CD4-positive, alpha-beta T cell treated with Interleukin-15 for 1 hour (primary cell): ENCODE results near the gene DNMT3L.
"Not testable (repeated sequence)": the region's sequence is repeated elsewhere in the genome, so short reads cannot be mapped to it uniquely, and the experiment has no call there.

Experiments used
- DNase-seq: peaks from one replicate; pipeline ENCODE4 v3.0.0-alpha.2; 2020

DNMT3L gene

DNA sequence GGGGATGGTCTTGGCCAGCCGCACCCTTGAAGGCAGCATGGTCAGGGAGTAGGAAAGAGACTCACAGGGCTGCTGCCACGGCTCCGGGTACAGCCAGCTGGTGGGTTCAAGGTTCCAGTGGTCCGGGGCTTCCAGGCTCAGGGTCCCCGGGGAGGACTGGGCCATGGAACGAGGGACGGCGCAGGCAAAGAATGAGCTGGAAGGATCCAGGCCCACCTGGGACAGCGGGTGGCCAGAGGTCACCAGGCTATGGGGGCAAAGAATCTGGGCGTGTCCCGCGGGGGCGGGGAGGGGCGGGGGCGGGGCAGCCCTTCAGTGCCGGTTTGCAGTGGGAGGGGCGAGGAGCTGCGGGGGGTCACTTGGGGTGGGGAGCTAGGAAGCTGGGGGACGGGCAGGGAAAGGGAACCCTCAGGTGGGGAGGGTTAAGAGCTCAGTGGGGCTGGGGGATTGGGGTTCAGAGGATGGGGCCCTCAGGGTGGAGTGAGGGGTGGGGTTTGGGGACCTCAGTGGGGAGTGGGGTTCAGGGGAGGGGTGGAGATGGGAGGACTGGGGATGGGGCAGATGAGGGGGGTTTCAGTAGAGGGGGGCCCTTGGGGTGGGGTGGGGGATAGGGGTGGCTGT lies at the start of gene DNMT3L:
TSS of gene DNMT3L (minus strand) at position 223 of the 621 bp plus-strand sequence. CDS start 638 bp downstream, outside the sequence.
- DNase-seq: no peak

DNA sequence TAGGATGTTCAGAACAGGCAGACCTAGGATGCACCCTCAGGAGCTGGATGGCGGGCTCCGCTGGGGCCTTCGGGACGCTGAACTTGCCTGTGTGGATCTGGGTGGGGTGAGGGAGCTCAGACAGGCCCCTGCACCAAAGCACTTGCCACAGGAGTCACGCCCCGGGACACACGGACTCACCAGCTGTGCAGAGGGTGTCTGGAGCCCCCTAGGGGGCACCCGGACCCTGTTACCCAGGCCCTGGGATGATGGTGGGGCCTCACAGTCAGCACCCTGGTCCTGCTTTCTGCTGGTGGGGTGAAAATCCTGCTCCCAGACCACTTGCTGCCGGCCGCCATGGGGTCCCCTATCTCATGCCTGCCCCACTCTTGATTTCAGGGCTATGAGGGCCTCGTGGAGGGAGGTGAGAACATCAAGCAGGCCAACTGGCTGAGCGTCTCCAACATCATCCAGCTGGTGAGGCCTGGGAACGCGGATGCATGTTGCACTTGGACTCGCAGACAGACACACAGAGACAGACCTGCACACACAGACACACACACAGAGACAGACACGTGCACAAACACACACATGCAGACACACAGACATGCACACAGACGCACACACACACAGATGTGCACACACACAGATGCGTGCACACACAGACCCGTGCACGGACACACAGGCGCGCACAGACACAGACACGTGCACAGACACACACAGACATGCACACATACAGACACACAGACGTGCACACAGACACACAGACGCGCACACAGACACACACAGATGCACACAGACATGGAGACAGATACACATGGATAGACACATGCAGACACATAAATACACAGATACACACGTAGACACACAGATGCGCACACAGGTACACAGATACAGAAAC lies 49.2 kb upstream of the DNMT3L start:
- DNase-seq: no peak

DNA sequence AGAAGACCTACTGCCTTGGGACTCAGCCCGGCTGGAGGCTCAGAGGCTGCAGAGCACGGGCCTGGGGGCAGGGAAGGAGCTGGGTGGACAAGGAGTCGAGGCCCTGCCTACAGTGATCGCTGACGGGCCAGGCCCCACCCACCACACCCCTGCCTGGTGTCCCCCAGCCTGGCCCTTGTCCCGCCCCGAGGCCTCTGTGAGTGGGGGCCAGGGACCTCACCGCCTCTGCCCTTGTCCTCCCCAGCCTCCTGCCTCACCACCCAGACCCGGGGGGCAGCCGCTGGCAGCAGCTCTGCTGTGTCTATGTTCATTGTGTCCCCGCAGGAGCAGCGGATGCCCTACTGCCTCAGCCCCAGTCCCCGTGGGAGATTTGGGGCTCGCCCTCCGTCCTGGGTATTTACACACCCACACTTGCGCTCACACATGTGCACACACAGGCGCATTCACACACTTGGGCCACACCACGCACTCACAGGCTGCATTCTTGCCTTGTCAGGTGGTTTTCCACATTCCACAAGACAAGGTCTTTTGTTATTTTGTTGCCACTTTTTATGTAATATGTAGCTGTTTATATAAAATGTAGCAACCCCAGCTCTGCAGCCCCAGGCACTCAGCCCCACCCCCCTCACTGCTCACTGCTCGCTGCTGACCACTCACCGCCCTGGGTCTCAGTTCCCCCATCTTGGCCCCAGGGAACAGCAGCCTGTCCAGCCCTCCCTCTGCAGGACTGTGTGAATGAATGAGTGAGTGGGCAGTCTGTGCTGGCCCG lies 45.4 kb upstream of the DNMT3L start:
- no peak for DNase-seq

DNA sequence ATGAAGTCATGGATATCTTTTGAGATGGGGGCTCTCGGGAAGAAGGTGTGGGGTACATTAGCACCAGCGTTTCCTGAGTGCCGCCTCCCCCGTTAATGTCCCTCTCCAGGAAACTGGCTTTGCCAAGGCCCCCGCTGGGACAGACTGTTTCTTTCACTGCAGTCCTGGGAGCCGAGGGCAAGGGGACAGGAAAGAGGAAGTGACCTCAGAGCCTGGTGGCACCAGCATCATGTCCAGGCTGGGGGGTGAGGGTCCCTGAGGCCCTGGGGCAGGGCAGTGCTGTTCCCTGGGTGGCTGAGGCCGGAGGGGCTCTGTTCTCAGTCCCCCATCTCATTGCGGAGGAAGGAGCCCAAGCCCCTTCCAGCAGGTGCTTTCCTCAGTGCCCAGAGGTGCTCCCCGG lies 44.0 kb upstream of the DNMT3L start:
- no peak for DNase-seq

DNA sequence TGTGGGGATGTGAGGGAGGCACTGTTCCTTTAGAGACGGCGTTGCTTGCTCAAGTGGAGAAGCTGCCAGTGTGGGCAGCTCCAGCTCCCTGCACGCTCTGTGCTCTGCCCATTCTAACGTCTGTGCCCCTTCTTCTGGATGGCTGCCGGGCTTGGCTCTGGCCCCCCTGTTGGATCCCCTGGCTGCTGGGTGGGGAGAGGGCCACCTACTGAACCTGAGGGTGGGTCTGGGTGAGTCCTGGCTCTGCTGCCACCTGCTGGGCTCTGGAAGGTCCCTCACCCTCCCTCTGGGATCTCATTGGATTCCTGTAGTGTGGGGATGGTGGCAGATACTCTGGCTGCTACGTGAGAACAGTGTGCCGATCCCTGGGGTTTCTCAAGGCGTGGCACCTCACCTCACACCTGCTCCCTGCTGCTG lies 43.2 kb upstream of the DNMT3L start:
- peak; percentile 51 for DNase-seq

DNA sequence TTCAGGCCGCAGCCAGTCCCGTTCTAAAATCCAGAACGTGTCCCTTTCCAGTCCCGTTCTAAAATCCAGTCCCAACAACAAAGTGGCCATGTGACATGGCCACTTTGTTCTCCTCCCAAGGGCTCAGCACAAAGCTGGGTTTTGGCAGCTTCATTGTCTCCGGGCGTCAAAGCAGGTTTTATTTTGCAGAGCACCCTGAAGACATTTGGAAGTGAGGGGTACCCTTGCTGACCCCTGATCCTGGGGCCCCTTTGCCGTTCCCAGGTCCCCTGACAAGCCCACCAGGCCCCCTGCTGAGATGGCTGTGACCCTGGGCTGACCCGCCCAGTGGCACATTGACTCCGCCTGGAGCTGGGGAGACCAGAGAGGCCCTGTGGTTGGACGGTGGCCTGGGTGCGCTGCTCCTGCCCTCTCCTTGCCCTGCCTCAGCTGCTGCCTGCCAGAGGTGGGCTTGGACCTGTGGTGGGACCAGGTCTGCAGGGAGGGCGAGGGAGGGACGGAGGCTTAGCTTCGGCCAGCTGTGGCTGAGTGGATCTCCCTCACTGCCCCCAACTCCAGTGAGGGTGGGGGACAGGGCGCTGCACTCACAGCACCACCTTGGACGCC lies 42.4 kb upstream of the DNMT3L start:
- DNase-seq: no peak

DNA sequence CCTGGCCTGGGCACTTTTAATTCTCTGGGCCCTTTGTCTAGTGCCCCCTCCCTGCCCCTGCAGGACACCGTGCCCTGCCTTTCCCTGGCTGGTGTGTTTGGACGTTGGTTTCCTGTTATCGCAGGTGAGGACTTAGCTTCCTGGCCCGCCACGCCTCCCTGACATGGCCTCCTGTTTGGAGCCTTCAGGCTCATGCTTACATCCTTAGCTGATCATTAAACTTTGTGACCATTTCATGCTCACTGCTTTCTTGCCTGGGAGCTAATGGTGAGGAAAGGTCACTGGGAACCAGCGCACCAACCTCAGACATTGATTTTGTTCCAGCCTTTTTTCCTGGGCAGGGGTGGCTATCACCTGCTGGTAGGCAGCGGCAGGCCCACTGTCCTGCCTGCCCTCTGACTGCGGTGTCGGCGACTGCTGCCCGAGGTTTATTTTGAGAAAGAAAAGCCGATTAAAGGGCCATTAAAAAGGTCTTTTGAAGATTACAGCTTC lies 41.8 kb upstream of the DNMT3L start:
- no peak for DNase-seq

DNA sequence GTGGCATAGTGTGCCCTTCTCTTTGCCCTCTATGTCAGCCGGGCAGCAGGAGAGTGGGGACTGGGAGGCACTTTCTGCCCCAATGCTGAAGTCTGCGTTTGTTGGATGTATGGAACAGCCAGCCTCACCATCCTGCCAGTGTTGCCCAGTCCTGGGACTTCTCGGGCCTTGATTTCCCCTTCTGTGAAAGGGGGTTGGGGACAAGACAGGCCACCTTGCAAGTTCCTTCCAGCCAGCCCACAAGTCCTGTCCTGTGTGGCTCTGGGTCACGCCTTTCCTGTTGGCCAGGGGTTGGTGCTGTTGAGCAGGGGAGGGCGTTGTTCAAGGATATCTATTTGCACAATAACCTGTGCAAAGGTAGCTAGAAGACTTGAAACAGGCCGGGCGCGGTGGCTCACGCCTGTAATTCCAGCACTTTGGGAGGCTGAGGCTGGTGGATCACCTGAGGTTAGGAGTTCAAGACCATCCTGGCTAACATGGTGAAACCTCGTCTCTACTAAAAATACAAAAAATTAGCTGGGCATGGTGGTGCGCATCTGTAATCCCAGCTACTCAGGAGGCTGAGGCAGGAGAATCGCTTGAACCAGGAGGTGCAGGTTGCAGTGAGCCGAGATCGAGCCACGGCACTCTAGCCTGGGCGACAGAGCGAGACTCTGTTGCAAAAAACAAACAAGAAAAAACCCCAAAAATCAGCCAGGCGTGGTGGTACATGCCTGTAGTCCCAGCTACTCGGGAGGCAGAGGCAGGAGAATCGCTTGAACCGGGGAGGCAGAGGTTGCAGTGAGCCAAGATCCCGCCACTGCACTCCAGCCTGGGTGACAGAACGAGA lies 41.1 kb upstream of the DNMT3L start:
- DNase-seq: not testable (repeated sequence)

DNA sequence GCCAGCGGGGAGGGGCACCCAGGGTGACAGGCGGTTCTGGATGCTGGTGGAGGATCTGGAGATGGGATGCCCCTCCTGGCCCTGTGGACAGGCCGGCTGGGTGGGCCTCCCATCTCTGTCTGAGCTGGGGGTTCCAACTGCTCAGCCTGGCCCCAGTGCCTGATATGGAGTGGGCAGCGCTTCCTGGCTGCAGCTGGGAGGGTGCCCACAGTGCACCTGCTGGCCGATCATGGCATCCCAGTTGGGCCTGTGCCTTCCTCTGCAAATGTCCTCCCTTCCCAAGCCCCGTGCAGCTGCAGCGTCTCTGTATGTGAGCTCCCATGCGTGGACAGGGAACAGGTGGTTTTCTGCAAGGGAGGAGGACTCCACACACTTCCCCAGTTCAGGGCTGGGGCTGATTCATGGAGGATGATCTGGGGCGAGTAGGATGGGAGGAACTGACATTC lies 40.3 kb upstream of the DNMT3L start:
- no peak for DNase-seq

DNA sequence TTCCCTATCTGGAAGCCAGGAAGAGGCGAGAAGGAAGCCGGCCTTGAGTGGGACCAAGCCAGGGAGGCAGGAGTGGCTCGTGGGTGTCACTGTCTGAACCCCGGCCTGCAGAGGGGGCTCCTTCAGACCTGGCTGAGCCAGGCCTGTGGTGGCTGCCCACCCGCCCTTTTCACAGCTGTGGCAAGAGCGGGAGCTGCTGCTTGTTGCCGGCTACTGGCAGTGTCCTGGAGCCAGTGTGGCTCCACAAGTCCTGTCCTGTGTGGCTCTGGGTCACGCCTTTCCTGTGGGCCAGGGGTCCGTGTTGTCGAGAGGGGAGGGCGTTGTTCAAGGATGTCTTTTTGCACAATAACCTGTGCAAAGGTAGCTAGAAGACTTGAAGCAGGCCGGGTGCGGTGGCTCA lies 39.4 kb upstream of the DNMT3L start:
- DNase-seq: no peak

DNA sequence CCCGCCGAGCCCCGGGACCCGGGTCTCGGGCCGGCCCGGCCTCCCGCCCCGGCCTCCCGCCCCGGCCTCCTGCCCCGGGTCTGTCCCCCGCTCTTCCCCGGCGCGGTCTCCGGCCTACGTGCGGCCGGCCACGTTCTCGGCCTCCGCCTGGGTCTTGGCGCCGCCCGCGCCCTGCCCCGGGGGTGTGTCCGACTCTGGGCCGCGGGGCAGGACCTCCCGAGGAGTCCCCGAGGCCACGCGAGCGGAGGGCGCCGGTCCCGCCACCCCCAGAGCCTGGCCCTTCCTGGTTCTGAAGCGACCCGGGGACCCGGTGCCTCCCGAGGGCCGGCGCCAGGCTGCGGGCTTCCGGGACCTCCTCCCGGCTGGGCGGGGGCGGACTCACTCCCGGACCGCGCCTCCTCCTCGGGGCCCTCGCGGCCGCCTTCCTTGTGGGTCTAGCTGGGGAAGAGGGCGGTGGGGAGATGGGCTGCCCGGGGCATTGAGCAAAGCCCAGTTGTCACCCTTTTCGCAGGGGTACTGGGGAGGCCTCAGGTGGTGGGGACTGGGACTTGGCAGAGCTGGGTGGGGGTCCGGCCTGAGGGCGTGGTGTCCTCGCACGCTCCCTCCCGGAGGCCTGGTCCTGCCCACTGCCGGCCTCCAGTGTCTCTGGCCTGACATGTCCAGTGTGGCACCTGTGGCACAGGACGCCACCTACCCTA lies 38.7 kb upstream of the DNMT3L start:
- DNase-seq: peak; percentile 57

DNA sequence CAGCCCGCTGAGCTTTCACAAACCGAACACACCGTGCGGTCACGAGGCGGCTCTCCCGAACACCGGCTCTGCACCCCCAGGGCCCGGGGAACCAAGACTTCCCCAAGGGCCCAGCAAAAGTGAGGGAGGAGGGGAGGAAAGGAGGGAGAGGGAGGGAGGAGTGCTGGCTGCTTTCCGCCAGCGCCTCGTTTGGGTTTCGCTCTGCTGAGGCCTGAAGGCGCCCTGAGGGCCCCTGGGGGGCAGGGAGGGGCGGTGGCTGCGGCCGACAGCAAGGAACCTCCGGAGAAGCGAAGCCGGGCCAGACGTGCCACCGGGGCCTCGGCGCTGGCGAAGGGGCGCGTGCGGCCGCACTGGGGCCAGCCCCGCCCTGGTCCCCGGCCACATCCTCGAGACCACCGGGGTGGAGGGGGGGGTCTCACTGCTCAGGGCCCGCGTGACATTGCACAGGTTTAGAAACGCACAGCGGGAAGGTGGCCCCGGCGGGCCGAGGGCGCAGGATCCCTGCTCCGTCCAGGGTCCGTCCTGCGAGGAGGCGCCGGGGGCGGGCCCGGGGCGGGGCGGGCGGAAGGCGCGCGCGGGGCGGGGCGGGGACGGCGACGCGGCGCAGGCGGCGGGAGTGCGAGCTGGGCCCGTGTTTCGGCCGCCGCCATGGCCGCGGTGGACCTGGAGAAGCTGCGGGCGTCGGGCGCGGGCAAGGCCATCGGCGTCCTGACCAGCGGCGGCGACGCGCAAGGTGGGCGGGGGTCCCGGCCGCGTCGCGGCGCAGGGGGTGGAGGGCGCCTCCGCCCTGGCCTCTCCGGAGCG lies 38.0 kb upstream of the DNMT3L start, which contains the start of gene PFKL:
TSS of gene PFKL (plus strand) at position 596 of the 804 bp plus-strand sequence. CDS start at position 649, 53 bp downstream.
- peak; percentile 67 for DNase-seq

DNA sequence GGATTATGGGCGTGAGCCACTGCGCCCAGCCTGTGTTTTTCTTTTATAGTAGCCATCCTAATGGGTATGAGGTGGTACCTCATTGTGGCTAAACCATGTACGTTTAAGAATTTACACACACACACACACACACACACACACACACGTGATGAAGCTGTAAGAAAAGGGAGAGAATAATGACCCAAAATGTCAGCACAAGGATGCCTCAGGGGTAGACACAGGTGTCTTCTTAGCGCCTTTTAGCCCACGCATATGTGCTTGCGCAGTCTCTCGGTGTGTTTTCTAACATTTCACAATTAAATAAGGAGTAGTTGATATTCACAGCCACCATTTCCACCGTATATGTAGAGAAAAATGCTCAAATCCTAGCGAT lies 37.4 kb upstream of the DNMT3L start:
- no peak for DNase-seq

DNA sequence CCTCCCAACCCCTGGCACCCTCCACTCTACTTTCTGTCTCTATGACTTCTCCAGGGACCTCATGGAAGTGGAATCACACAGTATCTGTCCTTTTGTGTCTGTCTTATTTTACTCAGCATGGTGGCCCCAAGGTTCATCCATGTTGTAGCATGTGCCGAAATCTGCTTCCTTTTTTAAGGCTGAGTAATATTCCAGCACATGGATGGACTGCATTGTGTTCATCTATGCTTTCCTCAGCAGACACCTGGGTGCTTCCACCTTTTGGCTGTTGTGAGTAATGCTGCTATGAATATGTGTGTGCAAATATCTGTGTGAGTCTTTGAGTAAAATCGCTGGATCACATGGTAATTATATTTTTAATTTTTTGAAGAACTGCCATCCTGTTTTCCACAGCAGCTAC lies 36.6 kb upstream of the DNMT3L start:
- no peak for DNase-seq

DNA sequence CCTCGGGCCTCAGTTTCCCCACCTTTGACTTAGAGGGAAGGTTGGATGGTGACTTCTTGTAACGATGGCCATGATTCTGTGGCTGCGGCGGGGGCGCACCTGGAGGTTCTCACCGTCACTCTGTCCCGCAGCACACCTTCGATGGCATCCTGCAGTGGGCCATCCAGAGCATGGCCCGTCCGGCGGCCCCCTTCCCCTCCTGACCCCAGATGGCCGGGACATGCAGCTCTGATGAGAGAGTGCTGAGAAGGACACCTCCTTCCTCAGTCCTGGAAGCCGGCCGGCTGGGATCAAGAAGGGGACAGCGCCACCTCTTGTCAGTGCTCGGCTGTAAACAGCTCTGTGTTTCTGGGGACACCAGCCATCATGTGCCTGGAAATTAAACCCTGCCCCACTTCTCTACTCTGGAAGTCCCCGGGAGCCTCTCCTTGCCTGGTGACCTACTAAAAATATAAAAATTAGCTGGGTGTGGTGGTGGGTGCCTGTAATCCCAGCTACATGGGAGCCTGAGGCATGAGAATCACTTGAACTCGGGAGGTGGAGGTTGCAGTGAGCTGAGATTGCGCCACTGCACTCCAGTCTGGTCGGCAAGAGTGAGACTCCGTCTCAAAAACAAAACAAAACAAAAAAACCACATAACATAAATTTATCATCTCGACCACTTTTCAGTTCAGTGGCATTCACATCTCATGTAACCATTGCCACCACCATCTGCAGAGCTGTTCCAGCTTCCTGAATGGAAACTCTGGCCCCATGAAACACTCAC lies 36.0 kb upstream of the DNMT3L start:
- peak; percentile 81 for DNase-seq

DNA sequence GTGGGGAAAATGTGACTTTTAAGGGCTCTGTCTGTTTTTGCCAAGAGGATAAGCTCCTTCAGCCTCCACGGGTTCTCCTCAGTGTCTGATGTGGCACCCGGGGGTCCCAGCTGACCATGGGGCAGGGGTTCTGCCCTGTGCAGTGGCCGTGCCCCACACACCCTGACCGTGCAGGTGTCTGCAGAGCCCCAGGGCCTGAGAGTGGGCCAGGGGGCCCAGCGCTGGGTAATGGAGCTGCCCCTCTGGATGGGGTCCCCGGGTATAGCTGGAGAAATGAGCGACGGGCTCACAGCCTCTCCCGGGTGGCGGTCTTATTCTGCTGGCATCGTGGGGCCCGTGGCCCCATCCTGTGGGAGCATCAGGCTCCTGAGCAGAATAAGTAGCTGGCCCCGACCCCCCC lies 35.2 kb upstream of the DNMT3L start:
- DNase-seq: no peak

DNA sequence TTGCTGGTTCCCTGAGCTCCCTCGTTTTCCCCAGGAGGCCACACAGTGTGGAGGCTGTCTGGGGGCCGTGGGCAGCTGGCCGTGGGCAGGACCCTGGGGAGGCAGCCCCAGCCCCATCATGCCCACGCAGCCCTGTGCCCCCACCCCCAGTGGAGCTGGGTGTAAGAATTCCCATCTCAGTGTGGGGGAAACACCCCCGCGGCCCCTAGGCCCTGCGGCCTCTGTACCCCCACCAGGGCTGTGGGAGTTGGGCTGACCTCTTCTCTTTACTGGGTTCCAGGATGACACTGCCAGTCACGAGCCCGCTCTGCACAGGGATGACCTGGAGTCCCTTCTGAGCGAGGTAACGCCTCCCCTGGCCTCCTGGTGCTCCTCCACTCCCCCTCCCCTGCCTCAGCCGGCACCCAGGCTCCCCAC lies 34.4 kb upstream of the DNMT3L start:
- DNase-seq: no peak

DNA sequence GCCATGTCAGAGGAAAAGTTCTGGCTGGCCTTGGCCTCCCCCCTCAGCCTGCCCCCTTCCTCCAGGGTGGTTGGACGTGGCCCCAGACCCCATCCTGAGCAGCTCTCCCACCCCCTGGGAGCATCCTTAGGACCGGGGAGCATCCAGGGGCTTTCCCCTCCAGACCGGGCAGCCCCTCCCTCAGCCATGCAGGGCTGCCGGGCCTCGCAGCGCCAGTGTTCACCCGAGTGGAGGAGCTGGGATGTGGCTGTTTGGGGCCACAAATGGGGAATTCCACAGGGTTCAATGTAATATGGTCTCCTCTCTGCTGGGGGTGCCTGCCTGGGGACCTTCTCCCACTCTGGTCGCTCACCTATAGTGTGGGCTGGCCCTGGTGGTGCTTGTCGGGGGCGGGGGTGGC lies 33.9 kb upstream of the DNMT3L start:
- no peak for DNase-seq

DNA sequence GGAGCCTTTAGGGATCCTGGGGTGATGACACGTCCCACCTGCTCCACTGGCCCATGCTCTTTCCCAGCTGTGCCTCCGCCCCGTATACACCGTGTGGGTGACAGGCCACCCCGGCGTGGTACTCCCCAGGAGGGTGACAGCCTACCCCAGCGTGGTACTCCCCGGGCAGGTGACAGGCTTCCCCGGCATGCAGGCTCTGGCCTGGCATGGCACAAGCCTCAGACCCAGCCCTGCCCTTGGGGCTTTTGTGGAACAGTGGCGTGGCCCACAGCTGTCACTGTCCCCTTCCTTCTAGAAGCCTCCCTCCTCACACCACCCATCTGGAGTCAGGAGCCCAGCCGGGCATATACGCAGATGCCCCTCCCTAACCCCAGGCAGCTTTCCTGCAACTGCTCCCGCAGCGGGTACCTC lies 33.5 kb upstream of the DNMT3L start:
- DNase-seq: no peak
